Measurements from ENCODE around the gene CHKA.

GRCh38 chr11:68071281-68072048, 49.7 kb downstream of the CHKA start:
- no peak for TF ChIP-seq CTCF (IDR thresholded peaks at IDR 0.05)
- TF ChIP-seq POLR2A (IDR thresholded peaks at IDR 0.05): no peak

Measured in body of pancreas (tissue), 4 donors.